ENCODE data around the gene CCNG2.

The CCNG2 gene

DNA sequence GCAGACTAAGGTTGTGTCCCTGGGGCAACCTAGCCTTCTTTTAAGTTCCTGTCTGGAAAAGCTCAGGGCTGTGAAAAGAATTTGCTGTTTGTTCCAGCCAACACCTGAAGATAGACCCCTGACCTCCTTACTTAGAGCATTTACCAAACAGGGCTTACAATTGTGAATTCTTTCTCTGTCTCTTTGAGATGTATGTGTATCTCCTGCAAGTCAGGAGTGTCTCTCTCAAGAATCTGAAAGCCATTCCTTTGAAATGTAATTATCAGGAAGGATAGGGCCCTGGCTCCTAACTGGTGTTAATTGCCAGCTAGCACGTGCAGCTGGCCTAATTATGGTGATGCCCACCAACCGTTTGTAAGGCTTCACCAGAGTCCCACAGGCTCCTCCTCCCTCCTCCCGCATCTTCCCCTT lies 18.2 kb downstream of the CCNG2 start:
- no peak for DNase-seq (ENCODE audit: low read depth in 2 of 2)

DNA sequence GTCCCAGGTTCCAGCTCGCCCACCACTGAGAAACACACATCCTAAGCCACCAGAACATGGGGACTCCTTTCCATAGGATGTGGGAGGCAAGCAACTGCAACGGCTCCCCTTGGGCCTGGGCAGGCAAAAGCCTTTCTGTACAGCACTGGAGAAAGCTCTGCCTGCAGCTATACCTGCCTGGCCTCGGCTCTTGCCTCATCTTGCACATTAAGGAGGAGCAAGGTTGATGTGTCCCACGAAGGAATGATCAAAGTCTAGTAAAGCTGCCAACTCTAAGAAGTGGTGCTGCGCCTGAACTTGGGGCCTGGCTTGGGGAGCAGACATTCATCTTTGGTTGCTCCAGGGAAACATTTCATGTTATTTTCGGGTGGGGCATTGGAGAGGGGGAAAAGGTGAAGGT lies 19.6 kb downstream of the CCNG2 start:
- DNase-seq (ENCODE audit: low read depth in 2 of 2) = no peak

DNA sequence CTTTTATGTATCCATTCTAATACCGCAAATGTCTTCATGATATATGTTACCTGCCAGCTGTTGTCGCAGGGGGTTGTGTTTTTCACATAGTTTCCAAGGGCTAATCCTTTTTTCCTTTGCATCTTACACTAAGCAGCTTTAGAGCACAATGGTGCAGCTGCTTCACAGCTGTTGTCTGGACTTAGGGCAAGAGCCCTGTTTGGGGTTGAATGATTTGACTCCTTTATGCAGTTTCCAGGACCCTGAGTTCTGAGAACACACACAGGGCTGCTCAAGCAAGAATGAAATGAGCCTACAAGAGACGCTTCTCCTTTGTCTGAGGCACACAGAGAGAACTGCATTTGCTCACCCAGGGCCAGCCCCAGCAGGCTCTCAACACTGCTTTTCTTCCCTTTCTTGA lies 20.2 kb downstream of the CCNG2 start:
- DNase-seq (ENCODE audit: low read depth in 2 of 2) = no peak

DNA sequence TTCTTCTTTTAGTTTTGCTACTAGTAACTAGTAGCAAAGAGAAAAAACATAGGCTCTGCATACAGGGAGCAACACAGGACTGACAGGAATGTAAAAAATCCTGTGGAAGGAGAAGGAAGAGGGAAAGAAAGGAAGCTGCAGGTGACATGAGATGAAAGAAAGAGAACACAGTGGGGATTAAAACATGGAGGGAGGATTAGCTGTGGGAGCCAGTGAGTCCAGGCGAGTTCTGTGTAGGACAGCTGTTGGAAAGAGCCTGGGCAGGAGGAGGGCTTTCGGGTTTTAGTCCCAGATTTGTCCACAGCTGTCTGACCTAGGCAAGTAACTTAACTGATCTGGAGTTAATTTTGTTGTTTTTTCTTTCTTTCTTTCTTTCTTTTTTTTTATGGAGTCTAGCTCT lies 21.6 kb downstream of the CCNG2 start:
- DNase-seq (ENCODE audit: low read depth in 2 of 2) = no peak

DNA sequence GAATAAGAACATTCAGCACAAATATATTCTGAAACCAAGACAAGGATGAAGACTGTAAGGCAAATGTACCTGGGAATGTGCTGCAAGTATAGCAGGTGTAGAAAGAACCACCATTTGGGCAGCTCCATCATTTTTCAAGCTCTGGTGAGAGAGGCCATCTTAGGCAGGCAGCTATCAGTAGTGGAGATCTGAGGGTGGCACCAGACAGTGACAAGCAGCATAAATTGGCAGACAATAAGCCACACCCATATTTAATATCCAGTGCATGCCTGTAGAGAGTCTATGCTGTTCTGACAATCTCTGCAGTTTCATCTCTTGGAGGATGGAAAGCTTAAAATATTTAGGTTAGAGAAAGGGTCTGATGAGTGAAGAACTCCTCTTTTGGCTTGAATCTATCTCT lies 22.5 kb downstream of the CCNG2 start:
- no peak for DNase-seq (ENCODE audit: low read depth in 2 of 2)

DNA sequence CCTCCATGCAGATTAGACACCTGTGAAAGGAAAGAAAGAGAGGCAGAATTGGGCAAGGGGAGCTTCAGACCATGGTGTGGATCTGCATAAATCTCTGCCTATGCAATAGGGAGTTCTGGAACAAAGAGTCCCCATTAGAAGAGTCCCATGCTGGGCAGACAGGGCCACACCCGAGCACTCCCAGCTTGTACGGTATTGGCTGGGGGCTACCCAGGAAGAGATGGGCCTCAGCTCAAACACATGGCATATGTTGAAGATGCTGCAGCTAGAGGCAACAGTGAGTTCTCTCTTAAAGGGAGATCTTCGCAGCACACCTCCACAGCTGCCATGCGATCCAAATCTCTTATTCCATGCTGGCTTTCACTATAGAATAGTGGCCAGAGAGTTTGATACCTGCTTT lies 24.7 kb downstream of the CCNG2 start:
- no peak for DNase-seq (ENCODE audit: low read depth in 2 of 2)

DNA sequence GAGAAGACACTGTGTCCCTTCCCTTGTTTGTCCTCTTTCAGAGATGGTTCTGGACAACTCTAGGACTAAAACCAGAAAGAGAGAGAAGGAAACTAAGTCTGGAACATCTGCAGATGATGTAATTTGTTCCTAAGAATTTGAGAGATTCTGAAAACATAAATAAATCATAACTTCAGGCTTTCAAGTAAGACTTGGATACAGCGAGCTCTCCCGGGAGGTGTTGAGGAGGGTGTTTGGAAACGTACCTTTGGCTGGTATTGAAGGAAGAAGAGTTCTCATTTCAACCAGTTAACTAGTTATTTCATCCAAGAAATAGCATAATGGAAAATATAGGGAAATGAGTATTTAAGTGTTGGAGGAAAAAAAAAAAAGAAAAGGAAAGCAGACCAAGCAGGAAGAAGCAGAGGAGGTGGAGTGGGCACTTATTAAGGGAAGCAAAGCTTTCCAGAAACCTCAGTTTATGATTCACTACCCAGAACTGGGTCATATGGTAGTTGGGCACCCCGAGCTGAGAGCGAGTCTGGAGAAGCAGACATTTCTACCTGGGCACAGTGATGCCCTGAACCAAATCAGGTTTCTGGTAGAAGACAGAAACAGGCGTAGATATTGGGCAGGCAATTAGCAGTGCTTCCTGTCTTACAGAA lies 26.9 kb downstream of the CCNG2 start:
- DNase-seq (ENCODE audit: low read depth in 2 of 2) = no peak

DNA sequence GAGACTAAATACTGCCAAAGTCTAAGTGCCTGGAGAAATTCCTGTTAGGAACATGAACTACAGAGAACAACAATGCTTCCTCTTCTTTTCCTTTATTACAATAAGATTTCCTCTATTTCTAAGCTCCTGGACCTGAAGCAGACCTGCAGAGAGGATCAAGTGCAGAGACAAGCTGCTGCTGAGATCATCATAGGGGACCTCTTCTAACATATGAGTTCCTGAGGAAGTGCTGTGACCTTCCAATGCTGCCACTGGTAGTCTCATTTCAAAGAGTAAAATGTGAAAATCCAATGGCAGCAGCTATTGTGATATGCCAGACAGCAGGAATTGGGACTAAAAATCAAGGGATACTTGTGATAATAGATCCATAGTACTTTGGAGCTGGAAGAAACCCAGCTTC lies 28.0 kb downstream of the CCNG2 start:
- no peak for DNase-seq (ENCODE audit: low read depth in 2 of 2)

DNA sequence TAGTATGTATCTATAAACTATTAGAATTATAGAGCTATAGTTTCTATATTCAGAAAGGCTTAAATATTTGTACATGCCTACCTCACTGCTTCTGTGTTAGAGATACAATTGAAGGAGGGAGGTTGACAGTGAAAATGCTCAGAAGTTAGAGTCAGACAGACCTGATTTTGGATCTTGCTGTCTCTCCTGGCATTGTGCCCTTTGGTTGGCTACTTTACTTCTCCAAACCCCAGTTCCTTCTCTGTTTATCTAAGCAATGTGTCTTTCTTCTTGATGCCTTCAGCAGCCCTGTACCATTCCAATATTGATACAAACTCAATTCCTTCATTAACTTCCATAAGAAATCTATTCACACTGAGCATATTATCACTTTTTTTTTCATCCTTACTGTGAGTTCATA lies 28.7 kb downstream of the CCNG2 start:
- no peak for DNase-seq (ENCODE audit: low read depth in 2 of 2)

DNA sequence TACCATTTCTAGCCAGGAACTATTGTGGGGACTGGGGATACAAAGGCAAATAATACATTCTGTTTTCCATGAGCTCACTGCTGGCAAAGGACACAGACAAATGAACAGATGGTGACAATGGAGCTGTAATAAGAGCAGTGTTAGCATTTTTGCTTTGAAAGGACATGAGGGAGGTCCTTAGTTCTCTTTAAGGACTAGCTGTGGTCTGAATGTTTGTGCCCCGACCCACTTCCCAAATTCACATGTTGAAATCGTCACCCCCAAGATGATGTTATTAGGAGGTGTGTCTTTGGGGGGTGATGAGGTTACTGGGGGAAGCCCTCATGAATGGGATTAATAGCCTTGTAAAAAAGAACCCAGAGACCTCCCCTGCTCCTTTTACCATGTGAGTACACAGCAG lies 30.3 kb downstream of the CCNG2 start:
- DNase-seq (ENCODE audit: low read depth in 2 of 2) = no peak

DNA sequence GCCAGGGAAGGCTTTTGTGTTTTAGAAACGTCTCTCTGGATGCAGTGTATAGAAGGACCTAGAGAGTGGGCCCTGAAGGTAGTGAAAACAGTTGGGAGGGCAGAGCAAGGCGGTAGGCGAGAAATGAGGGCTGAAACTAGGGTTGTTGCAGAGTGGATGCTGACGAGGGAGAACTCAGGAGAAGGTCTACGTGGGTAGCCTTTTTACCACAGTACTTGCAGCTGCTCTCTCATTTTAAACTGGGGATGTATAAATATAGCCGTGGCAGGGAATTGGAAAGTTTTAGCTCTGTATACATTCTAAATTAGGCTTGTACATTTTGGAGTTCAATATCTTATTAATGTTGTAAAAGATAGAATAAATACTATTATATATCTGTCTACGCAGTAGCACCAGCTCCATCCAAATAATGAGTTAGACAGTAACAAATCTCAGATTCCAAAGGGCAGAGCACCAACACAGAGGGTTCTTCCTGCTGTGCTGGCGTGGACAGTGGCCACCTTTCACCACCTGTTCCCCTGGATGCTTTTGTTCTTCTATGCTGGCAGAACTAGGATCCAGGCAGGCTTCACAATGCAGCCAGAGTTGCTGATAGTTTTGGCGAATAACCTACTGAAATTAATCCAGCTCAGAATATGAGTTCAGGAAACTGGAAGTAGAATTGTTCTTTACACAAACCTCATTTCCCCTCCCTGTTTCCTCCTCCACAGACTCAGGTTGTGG lies 31.7 kb downstream of the CCNG2 start:
- no peak for DNase-seq (ENCODE audit: low read depth in 2 of 2)

DNA sequence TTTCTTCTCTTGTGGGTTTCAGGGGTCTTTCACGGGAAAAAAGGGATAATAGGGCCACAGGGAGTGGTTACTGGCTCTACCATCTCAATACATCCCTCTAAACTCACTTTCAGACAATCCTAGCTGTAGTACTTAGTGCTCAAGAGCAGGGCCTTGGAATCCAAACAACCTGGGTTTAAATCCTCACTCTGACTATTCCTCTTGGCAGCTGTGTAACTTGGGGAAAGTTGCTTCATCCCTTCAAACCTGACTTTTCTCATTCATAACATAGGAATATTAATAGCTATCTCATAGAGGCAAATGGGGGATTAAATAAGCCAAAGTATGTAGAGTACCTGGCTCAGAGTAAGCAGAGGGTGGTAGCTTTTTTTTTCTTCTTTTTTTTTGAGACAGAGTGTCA lies 32.4 kb downstream of the CCNG2 start:
- no peak for DNase-seq (ENCODE audit: low read depth in 2 of 2)

DNA sequence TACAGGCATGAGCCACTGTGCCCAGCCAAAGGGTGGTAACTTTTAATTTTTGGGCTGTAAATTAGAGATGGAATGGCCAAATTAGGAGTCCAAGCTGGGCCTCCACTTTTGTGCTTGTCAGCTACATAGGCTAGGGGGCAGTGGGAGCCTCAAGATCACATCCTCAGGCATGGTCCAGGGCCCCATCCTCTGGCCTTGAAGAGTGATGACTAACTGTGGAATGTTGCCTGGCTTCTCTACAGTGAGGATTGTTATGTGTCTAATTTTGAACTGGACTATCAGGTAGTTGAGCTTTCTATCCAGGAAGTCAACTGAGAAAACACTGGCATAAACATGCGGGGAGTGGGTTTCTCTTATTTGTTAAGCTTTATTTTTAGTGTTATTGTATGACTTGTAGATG lies 33.0 kb downstream of the CCNG2 start:
- DNase-seq (ENCODE audit: low read depth in 2 of 2) = no peak

DNA sequence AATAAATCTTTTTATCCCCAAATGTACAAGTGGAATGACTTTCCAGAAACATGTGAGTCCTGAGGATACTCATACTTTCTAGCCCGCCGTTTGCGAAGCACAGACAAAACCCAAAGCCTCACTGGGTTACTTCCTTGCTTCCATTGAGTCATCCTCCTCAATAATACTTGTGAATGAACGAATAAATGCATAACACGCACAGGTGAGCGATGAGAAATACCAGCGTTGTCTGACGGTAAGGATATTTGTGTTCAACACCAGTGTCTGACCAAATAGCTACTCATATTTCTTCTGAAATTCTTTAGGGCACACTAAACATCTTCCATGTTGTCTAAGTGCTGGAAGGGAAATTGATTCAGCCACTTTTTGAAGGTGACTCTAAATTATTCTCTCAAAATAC lies 36.0 kb downstream of the CCNG2 start:
- no peak for DNase-seq (ENCODE audit: low read depth in 2 of 2)

DNA sequence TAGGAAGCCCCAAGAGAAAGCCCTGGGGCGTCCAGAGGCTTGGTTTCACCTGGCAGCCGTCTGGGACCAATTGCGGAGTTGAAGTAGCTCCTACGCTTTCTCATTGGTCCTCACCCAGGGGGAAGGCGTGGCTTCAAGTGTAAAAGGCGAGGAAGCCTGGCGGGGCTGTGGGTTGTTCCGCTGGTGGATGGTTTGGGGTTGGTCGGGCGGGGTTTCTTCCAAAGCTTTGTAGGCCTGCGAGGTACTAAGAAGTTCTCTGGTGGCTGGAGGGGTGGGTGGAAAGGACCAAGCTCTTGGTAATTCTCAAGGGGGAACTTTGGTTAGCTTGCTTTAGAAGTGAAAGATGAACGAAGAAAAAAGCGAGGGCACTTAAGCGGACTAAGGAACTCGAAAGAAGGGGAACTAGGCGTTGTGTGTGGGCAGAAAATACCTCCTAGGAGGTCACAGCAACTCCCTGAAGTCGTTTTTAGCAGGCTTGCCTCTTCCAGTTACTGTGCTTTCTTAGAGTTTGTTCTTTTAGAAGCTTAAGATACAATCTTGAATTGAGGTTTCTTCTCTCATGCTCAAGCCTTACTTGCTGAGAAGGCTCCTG lies 36.6 kb downstream of the CCNG2 start:
- peak; percentile 48 to 67 for DNase-seq (ENCODE audit: low read depth in 2 of 2)

DNA sequence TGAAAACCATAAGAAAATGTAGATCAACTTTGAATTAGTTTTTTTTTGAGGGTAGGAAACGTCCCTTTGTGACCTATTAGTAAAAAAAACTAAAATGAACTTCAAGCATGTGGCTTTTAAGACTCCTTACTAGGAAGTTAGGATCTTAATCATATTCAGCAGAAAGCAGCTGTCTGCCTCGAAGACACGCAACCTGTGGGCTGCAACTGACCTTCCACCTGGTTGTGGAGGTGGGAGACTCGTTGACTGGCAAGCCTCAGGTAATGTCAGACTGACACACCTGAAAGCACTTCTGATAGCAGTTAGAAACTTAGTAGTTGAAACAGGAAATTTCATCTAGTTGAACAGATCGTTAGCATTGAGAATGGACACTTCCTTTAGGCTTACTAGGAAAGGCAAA lies 37.4 kb downstream of the CCNG2 start:
- DNase-seq (ENCODE audit: low read depth in 2 of 2) = no peak

DNA sequence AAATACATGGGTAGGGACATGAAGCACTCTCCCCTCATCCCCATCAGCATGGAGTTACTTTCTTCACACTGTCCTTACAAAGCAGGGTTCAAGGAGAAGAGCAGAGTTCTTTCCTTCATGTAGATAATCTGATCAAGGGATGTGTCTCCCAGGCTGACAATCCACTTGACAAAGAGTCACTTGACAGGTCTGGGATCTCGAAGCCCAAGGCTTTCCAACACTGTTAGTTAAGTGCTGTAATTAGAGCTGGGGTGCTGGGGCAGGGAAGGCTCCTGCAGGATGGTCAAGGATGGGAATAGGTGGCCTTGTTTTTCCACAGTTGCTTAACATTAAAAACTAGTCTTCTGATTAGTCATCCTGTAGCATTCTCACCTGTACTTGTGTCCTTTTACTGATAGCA lies 38.0 kb downstream of the CCNG2 start:
- no peak for DNase-seq (ENCODE audit: low read depth in 2 of 2)

DNA sequence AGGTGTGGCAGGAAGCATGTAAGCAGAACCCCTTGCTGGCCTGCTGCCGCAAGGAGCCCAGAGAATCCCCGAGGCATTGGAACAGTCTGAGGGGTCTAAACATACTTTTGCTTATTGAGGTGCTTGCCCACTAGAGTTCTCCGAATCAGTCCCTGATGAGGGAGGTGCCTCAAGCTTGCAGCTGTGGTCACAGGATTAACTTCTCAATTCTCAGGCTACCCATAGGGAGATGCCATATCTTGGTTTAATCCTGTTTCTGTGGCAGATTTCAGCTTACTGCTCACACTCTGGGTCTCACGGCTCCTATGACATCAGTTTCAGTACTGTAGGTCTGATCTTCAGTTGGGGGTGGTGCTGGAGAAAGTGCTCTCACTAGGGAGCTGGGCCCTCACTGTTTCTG lies 39.9 kb downstream of the CCNG2 start:
- no peak for DNase-seq (ENCODE audit: low read depth in 2 of 2)

DNA sequence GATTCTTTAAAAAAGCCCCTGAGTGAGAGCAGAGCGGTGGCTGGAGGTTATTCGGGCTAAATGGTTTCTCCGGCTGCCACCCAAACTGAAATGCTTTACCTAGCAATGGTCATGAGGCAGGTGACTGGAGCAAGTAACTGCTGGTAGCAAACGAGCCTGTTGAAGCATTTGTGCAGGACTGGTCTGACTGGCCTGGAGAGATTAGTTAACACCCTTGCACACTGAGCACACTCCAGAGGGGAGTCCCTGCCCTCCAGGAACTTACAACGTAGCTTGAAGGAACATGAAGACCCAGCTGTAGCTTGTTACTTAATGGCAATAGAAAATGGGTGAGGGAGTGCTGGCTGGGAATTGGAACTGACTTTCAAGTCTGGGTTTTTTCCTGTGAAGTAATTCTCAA lies 40.4 kb downstream of the CCNG2 start:
- no peak for DNase-seq (ENCODE audit: low read depth in 2 of 2)

DNA sequence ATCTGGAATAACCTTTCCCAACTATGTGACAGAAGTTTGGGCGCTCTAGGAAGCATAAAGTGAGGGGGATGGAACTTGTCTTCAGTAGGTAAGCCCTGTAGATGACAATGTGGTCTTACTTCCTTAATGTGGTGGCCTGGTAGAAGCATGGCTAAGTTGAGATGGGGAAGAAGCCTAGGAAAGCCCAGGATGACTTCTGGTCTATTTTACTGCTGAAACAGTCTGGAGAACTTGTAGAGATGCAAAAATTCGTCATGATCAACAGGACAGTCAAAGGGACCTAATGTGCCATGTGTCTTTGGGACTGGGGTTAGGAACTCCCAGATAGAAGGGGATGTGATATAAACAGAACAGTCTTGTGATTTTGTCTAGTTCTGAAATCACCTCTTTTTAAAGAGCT lies 40.8 kb downstream of the CCNG2 start:
- DNase-seq (ENCODE audit: low read depth in 2 of 2) = no peak

DNA sequence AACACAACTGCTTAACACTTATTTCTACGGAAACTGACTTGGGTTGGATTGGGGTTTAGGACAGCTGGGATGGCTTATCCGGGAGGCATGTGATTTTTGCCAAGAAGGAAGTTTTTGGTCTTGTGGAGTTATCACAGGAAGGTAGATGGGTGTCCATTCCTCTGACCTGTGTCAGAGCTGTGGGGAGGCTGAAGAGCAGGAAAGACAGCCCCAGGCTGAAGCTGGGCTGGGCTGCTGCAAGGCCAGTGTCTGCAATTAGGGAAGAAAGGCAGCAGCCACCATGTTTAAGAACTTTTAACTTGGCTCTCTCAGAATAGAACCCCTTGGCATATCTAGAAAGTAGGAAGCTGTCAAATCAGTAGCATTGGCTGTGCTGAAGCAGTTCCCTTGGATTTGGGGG lies 42.3 kb downstream of the CCNG2 start:
- no peak for DNase-seq (ENCODE audit: low read depth in 2 of 2)

DNA sequence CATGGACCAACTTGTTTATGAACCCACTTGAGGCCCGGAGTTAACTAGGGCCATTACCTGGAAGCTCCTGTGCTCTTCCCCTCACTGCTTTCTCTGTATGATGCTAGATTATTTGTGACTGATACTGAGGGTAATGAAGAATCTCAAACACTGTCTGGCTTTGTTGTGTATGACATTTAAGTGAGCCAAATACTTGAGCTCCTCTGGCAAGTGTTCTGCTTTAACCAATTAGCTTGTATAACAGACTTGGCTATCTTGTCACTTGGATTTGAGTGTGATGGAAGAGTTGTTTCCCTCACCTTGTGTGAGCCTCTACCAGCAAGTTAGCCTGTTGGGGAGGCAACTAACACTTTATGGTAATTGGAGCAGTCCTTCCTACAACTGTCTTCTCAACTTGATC lies 42.7 kb downstream of the CCNG2 start:
- no peak for DNase-seq (ENCODE audit: low read depth in 2 of 2)

DNA sequence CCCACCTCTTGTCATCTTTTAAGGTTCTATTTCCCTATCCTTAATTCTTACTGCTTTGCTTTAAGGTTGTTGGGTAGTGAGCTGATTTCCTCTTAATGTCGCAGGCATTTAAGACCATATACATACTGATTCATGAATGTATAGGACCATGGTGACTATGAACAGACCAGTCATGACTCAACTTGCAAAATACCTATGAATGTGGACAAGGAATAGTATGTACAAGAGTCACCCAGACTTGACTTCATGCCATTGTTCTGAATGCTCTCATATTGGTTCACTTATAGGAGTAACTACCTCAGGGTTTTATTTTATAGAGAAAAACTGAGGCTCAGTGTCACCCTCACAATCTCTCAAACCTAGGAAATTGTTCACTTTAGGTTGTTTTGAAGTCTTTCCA lies 44.3 kb downstream of the CCNG2 start:
- no peak for DNase-seq (ENCODE audit: low read depth in 2 of 2)

DNA sequence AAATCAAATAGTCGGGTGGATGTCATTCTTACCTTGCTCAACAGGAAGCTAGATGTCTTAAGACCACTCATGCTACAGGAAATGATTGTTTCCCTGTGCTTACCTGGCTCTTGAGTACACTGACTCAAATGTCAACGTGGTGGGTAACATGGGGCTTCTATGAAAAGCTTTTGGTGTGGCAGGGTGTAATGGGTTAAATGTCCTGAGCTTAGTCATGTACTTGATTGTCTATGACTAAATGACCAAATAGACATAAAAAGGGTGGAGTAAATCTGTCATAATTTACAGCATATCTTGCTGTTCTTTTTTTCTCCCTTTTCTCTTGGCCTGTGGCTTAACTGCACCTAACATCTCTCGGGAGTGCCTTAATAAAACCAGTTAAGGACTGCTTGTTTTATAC lies 44.9 kb downstream of the CCNG2 start:
- DNase-seq (ENCODE audit: low read depth in 2 of 2) = no peak

All from activated CD8-positive, alpha-beta memory T cell treated with anti-CD3 and anti-CD28 coated beads for 4 hours (primary cell).